GM12878 (cell line): ENCODE data around the gene DAPK3. TPM values are rescaled to one million over a fixed set of nuclear protein-coding genes. Genes with fewer than 3 reads are reported as not detected.

Source experiments
- BACH1 ChIP-seq: fragments of 450-650 bp; IDR thresholded peaks from 2 replicates; pipeline ENCODE4 v1.6.1; 2017; ENCODE audit warnings: mild to moderate bottlenecking, borderline replicate concordance
- CHD2 ChIP-seq: IDR thresholded peaks from 2 replicates; pipeline ENCODE4 v1.6.1; 2011; ENCODE audit warnings: low read depth, low read length, improper control_type of control experiment, borderline replicate concordance
- CHD4 ChIP-seq: fragments of 200-600 bp; sonication (generic); IDR thresholded peaks from 2 replicates; pipeline ENCODE4 v1.6.1; 2016; ENCODE audit warnings: mild to moderate bottlenecking
- CREB1 ChIP-seq: IDR thresholded peaks from 2 replicates; pipeline ENCODE4 v1.6.1; 2012; ENCODE audit warnings: low read depth, mild to moderate bottlenecking, inconsistent platforms
- CREM ChIP-seq: IDR thresholded peaks from 2 replicates; pipeline ENCODE4 v1.6.1; 2014; ENCODE audit warnings: antibody characterized with exemption, low read depth
- ESRRA ChIP-seq: IDR thresholded peaks from 2 replicates; pipeline ENCODE4 v1.6.1; 2012; ENCODE audit warnings: mild to moderate bottlenecking, low read length, improper control_type of control experiment
- HDGF ChIP-seq: fragments of 450-650 bp; IDR thresholded peaks from 2 replicates; pipeline ENCODE4 v1.6.1; 2016; ENCODE audit warnings: antibody characterized with exemption
- KDM1A ChIP-seq: fragments of 200-600 bp; sonication (generic); IDR thresholded peaks from 2 replicates; pipeline ENCODE4 v1.6.1; 2016; ENCODE audit warnings: borderline replicate concordance
- MTA3 ChIP-seq: IDR thresholded peaks from 2 replicates; pipeline ENCODE4 v1.6.1; 2012; ENCODE audit warnings: low read length, inconsistent platforms, borderline replicate concordance
- NR2C2 ChIP-seq: IDR thresholded peaks from 2 replicates; pipeline ENCODE4 v1.6.1; 2011; ENCODE audit warnings: borderline replicate concordance, low read depth; ENCODE audit not compliant: control insufficient read depth, insufficient read length
- POLR2AphosphoS2 ChIP-seq: IDR thresholded peaks from 2 replicates; pipeline ENCODE4 v1.6.1; 2011; ENCODE audit warnings: low read depth, mild to moderate bottlenecking, low read length, improper control_type of control experiment, moderate library complexity
- POU2F2 ChIP-seq: IDR thresholded peaks from 3 replicates; pipeline ENCODE4 v1.6.1; 2011; ENCODE audit warnings: low read depth, mild to moderate bottlenecking, low read length, borderline replicate concordance
- RBBP5 ChIP-seq: fragments of 200-600 bp; sonication (generic); conservative IDR thresholded peaks from 2 replicates; pipeline ENCODE4 v1.6.1; 2016
- RFX5 ChIP-seq: IDR thresholded peaks from 2 replicates; pipeline ENCODE4 v1.6.1; 2011; ENCODE audit warnings: low read depth, low read length, improper control_type of control experiment
- SMC3 ChIP-seq: IDR thresholded peaks from 2 replicates; pipeline ENCODE4 v1.6.1; 2011; ENCODE audit warnings: low read length, improper control_type of control experiment, borderline replicate concordance
- SREBF2 ChIP-seq: IDR thresholded peaks from 2 replicates; pipeline ENCODE4 v1.6.1; 2012; ENCODE audit warnings: mild to moderate bottlenecking, low read length
- ZNF24 ChIP-seq: fragments of 450-650 bp; IDR thresholded peaks from 2 replicates; pipeline ENCODE4 v1.6.1; 2017; ENCODE audit warnings: antibody characterized with exemption, mild to moderate bottlenecking
- polyA plus RNA-seq, 11 experiments: library from polyadenylated mRNA; depleted of rRNA in 4 of 11; unstranded in 6 of 11; stranded (reverse) in 5 of 11; fragments of >200 nt; fragmentation: Nextera tagmentation in 4 of 11; fragmentation: Illumina TruSeq in 1 of 11; extraction: Ambion mirVana in 4 of 11; extraction: Trizol in 1 of 11; gene quantifications; 1 replicate in 1 of 11; 2 replicates in 10 of 11; pipeline versions ENCODE4 v1.2.1 to v1.2.3, GENCODE V29; 2011 to 2016; ENCODE audit warnings: inconsistent platforms in 2 of 11, missing spikeins in 2 of 11, low read depth in 1 of 11
- total RNA-seq, 4 experiments: library from RNA; depleted of rRNA in 3 of 4; stranded (reverse); fragments of >200 nt in 3 of 4; fragmentation: Illumina TruSeq in 1 of 4; extraction: Trizol in 1 of 4; gene quantifications; 2 replicates each; pipeline versions ENCODE4 v1.2.1 to v1.2.3, GENCODE V29; 2013 to 2021
- TF ChIP-seq, protein P1 (sequence below): IDR thresholded peaks from 2 replicates; pipeline ENCODE4 v1.6.1; 2012; ENCODE audit warnings: low read length, inconsistent platforms
- TF ChIP-seq, protein P2 (sequence below): fragments of 450-650 bp; IDR thresholded peaks from 2 replicates; pipeline ENCODE4 v1.6.1; 2017; ENCODE audit warnings: borderline replicate concordance
- TF ChIP-seq, protein P3 (sequence below): fragments of 450-650 bp; IDR thresholded peaks from 2 replicates; pipeline ENCODE4 v1.6.1; 2018; ENCODE audit warnings: borderline replicate concordance, mild to moderate bottlenecking; ENCODE audit not compliant: partially characterized antibody
- TF ChIP-seq, protein P4 (sequence below): IDR thresholded peaks from 2 replicates; pipeline ENCODE4 v1.6.1; 2011; ENCODE audit warnings: low read depth, low read length, improper control_type of control experiment, borderline replicate concordance
- TF ChIP-seq, protein P5 (sequence below): fragments of 450-650 bp; IDR thresholded peaks from 2 replicates; pipeline ENCODE4 v1.6.1; 2016; ENCODE audit warnings: mild to moderate bottlenecking
- TF ChIP-seq, protein P6 (sequence below): fragments of 450-650 bp; IDR thresholded peaks from 2 replicates; pipeline ENCODE4 v1.6.1; 2016; ENCODE audit warnings: mild to moderate bottlenecking

Gene DAPK3
- total and polyA plus RNA-seq, 10 of the 15 experiments (the other 5 are each of a cell fraction or from before 2014, with no cell fraction given): 0.13 to 46.4 (median 24.8) TPM

DNA sequence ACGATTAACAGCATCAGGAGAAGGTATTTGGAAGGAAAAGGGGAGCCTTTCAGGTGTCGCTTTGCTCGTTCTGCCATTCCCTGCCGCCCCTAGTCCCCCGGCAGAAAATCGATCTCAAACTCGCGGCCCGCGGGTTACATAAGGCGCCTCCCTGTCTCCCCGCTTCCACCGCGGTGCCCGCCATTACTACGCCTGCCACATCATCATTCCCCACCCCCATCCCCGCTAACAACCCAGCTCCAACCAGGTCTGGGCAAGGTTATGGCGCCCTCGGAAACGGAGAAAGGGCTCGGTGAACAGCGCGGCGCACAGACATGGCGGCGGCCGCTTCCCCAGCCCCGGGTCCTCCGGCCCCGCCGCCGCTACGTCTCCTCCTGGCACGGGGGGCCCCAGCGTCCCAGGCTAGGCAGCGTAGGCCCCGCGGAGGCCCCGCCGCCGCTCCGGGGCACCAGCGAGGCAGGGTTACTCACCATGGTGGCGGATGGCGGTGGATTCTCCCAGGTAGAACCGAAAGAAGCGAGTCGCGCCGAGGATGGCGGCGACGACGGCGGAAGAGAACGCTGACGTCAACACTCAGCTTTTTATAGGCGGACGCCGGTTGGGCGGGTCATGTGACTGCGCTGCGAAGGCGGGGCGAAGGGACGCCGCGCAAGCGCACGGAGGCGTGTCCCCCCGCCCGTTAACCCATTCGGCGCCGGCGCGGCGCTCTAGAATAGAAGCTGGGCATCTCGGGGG, 14.2 kb upstream of the DAPK3 start, which contains the start of gene EEF2 (continued):
- TF ChIP-seq, protein P1, sequence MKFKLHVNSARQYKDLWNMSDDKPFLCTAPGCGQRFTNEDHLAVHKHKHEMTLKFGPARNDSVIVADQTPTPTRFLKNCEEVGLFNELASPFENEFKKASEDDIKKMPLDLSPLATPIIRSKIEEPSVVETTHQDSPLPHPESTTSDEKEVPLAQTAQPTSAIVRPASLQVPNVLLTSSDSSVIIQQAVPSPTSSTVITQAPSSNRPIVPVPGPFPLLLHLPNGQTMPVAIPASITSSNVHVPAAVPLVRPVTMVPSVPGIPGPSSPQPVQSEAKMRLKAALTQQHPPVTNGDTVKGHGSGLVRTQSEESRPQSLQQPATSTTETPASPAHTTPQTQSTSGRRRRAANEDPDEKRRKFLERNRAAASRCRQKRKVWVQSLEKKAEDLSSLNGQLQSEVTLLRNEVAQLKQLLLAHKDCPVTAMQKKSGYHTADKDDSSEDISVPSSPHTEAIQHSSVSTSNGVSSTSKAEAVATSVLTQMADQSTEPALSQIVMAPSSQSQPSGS: peak; percentile 93
- TF ChIP-seq POLR2AphosphoS2 (peak; percentile 99), KDM1A (no peak), ZNF24 (no peak), MTA3 (peak; percentile 62; the same call in 1 of the 2 replicates), RFX5 (no peak), CREB1 (peak; percentile 92), HDGF (no peak), NR2C2 (no peak), ESRRA (no peak; the same call in 1 of the 2 replicates), CHD4 (no peak), POU2F2 (peak; percentile 98), BACH1 (peak; percentile 95), CREM (peak; percentile 89), CHD2 (no peak), RBBP5 (peak; percentile 99), SREBF2 (no peak), SMC3 (no peak; the same call in 1 of the 2 replicates)
- TF ChIP-seq, protein P2, sequence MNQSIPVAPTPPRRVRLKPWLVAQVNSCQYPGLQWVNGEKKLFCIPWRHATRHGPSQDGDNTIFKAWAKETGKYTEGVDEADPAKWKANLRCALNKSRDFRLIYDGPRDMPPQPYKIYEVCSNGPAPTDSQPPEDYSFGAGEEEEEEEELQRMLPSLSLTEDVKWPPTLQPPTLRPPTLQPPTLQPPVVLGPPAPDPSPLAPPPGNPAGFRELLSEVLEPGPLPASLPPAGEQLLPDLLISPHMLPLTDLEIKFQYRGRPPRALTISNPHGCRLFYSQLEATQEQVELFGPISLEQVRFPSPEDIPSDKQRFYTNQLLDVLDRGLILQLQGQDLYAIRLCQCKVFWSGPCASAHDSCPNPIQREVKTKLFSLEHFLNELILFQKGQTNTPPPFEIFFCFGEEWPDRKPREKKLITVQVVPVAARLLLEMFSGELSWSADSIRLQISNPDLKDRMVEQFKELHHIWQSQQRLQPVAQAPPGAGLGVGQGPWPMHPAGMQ: no peak
- TF ChIP-seq, protein P3, sequence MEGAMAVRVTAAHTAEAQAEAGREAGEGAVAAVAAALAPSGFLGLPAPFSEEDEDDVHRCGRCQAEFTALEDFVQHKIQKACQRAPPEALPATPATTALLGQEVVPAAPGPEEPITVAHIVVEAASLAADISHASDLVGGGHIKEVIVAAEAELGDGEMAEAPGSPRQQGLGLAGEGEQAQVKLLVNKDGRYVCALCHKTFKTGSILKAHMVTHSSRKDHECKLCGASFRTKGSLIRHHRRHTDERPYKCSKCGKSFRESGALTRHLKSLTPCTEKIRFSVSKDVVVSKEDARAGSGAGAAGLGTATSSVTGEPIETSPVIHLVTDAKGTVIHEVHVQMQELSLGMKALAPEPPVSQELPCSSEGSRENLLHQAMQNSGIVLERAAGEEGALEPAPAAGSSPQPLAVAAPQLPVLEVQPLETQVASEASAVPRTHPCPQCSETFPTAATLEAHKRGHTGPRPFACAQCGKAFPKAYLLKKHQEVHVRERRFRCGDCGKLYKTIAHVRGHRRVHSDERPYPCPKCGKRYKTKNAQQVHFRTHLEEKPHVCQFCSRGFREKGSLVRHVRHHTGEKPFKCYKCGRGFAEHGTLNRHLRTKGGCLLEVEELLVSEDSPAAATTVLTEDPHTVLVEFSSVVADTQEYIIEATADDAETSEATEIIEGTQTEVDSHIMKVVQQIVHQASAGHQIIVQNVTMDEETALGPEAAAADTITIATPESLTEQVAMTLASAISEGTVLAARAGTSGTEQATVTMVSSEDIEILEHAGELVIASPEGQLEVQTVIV: no peak
- TF ChIP-seq, protein P4, sequence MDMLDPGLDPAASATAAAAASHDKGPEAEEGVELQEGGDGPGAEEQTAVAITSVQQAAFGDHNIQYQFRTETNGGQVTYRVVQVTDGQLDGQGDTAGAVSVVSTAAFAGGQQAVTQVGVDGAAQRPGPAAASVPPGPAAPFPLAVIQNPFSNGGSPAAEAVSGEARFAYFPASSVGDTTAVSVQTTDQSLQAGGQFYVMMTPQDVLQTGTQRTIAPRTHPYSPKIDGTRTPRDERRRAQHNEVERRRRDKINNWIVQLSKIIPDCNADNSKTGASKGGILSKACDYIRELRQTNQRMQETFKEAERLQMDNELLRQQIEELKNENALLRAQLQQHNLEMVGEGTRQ: peak; percentile 90
- TF ChIP-seq, protein P5, sequence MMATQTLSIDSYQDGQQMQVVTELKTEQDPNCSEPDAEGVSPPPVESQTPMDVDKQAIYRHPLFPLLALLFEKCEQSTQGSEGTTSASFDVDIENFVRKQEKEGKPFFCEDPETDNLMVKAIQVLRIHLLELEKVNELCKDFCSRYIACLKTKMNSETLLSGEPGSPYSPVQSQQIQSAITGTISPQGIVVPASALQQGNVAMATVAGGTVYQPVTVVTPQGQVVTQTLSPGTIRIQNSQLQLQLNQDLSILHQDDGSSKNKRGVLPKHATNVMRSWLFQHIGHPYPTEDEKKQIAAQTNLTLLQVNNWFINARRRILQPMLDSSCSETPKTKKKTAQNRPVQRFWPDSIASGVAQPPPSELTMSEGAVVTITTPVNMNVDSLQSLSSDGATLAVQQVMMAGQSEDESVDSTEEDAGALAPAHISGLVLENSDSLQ: no peak; the same call in 1 of the 2 replicates
- TF ChIP-seq, protein P6, sequence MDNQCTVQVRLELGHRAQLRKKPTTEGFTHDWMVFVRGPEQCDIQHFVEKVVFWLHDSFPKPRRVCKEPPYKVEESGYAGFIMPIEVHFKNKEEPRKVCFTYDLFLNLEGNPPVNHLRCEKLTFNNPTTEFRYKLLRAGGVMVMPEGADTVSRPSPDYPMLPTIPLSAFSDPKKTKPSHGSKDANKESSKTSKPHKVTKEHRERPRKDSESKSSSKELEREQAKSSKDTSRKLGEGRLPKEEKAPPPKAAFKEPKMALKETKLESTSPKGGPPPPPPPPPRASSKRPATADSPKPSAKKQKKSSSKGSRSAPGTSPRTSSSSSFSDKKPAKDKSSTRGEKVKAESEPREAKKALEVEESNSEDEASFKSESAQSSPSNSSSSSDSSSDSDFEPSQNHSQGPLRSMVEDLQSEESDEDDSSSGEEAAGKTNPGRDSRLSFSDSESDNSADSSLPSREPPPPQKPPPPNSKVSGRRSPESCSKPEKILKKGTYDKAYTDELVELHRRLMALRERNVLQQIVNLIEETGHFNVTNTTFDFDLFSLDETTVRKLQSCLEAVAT: 0 out of 2 replicates have a peak, but pooled peaks have one; percentile 65
